Liver (tissue), 9 donors: Measurements from ENCODE around the gene ZIC1. TPM values are rescaled to one million over a fixed set of nuclear protein-coding genes. Genes with fewer than 3 reads are reported as not detected.

Experiments used
- DNase-seq: peaks from one replicate; pipeline ENCODE4 v3.0.0-alpha.2; 2017; ENCODE audit warnings: low spot score
- H3K27ac ChIP-seq, 2 donors: one replicate each; pipeline ENCODE4 v1.7.0; 2013; ENCODE audit warnings: inconsistent platforms in 2 of 2, low read length in 2 of 2, control low read depth in 1 of 2, low read depth in 1 of 2, mild to moderate bottlenecking in 1 of 2
- H3K27me3 ChIP-seq, 4 donors: one replicate each; pipeline versions ENCODE4 v1.6.1 to v1.7.0; 2013; ENCODE audit warnings: low read length in 3 of 4, inconsistent platforms in 1 of 4, mild to moderate bottlenecking in 1 of 4, moderate library complexity in 1 of 4; ENCODE audit not compliant: control insufficient read depth in 4 of 4, insufficient read depth in 4 of 4
- H3K36me3 ChIP-seq, 4 donors: one replicate each; pipeline versions ENCODE4 v1.6.1 to v1.7.0; 2013; ENCODE audit warnings: low read length in 3 of 4, mild to moderate bottlenecking in 3 of 4, low read depth in 1 of 4, moderate library complexity in 1 of 4; ENCODE audit not compliant: control insufficient read depth in 4 of 4, insufficient read depth in 3 of 4
- H3K4me1 ChIP-seq, 4 donors: one replicate each; pipeline versions ENCODE4 v1.6.1 to v1.7.0; 2013; ENCODE audit warnings: low read length in 3 of 4, mild to moderate bottlenecking in 3 of 4, moderate library complexity in 1 of 4; ENCODE audit not compliant: control insufficient read depth in 4 of 4, insufficient read depth in 4 of 4
- H3K4me3 ChIP-seq, 3 donors: one replicate each; pipeline versions ENCODE4 v1.6.1 to v1.7.0; 2013; ENCODE audit warnings: low read length in 3 of 3, control low read depth in 1 of 3, low read depth in 1 of 3, mild to moderate bottlenecking in 1 of 3
- H3K9ac ChIP-seq, 2 donors: one replicate each; pipeline ENCODE4 v1.7.0; 2013; ENCODE audit warnings: low read length in 2 of 2, mild to moderate bottlenecking in 2 of 2, moderate library complexity in 2 of 2, control low read depth in 1 of 2, low read depth in 1 of 2
- H3K9me3 ChIP-seq, 4 donors: one replicate each; pipeline versions ENCODE4 v1.6.1 to v1.7.0; 2013; ENCODE audit warnings: low read length in 3 of 4; ENCODE audit not compliant: control insufficient read depth in 4 of 4
- CTCF ChIP-seq: fragments of 150-350 bp; IDR thresholded peaks from 2 replicates; pipeline ENCODE4 v1.5.1; 2017; ENCODE audit warnings: improper control_type of control experiment, low read depth, low read length; ENCODE audit not compliant: missing input control
- EGR1 ChIP-seq, 2 donors: IDR thresholded peaks; 2 replicates each; pipeline ENCODE4 v1.6.1; 2016 to 2018; ENCODE audit warnings: antibody characterized with exemption in 2 of 2, low read depth in 2 of 2
- GABPA ChIP-seq, 2 donors: IDR thresholded peaks in 1 of 2; conservative IDR thresholded peaks in 1 of 2; 2 replicates each; pipeline ENCODE4 v1.6.1; 2016; ENCODE audit warnings: antibody characterized with exemption in 2 of 2, mild to moderate bottlenecking in 1 of 2, moderate library complexity in 1 of 2
- HNF4G ChIP-seq: IDR thresholded peaks from 2 replicates; pipeline ENCODE4 v1.6.1; 2016; ENCODE audit warnings: antibody characterized with exemption
- JUND ChIP-seq, 2 donors: IDR thresholded peaks; 2 replicates each; pipeline ENCODE4 v1.6.1; 2016; ENCODE audit warnings: antibody characterized with exemption in 2 of 2
- NR2F2 ChIP-seq: IDR thresholded peaks from 2 replicates; pipeline ENCODE4 v1.6.1; 2016; ENCODE audit warnings: antibody characterized with exemption
- REST ChIP-seq: IDR thresholded peaks from 2 replicates; pipeline ENCODE4 v1.6.1; 2016; ENCODE audit warnings: antibody characterized with exemption, mild to moderate bottlenecking
- RXRA ChIP-seq, 2 donors: IDR thresholded peaks; 2 replicates each; pipeline ENCODE4 v1.6.1; 2017 to 2018; ENCODE audit warnings: antibody characterized with exemption in 2 of 2, mild to moderate bottlenecking in 1 of 2
- SP1 ChIP-seq: IDR thresholded peaks from 2 replicates; pipeline ENCODE4 v1.6.1; 2018; ENCODE audit warnings: antibody characterized with exemption, mild to moderate bottlenecking
- YY1 ChIP-seq: IDR thresholded peaks from 2 replicates; pipeline ENCODE4 v1.6.1; 2016; ENCODE audit warnings: antibody characterized with exemption, mild to moderate bottlenecking
- ZBTB33 ChIP-seq: IDR thresholded peaks from 2 replicates; pipeline ENCODE4 v1.6.1; 2016; ENCODE audit warnings: antibody characterized with exemption
- WGBS: extraction: QIAGEN DNeasy Blood & Tissue Kit; methylation state at CpG from one replicate; pipeline ENCODE4 v1.1.7; 2013; 5-methylcytosine and 5-hydroxymethylcytosine counted together
- polyA plus RNA-seq, 2 donors: library from polyadenylated mRNA; stranded (reverse) in 1 of 2; unstranded in 1 of 2; fragments of 200-250 nt in 1 of 2; fragments of >200 nt in 1 of 2; fragmentation: Nextera tagmentation in 1 of 2; extraction: Ambion mirVana in 1 of 2; gene quantifications; one replicate each; pipeline versions ENCODE4 v1.2.1 to v1.2.3, GENCODE V29; 2013 to 2015
- total RNA-seq, 2 donors: library from RNA; depleted of rRNA; stranded (reverse); fragments of >200 nt; gene quantifications; one replicate each; pipeline ENCODE4 v1.2.3, GENCODE V29; 2014
- donor health status: healthy.
- donor health status: healthy.
- donor health status: healthy.
- donor health status: healthy.
- donor health status: healthy.

The ZIC1 gene
- total and polyA plus RNA-seq, 4 donors: 4.4 TPM; not detected in 3

- Histone ChIP-seq H3K4me1 (no peaks in the 10 kb centered on the region), H3K27me3 (peaks cover 15 to 50% (median 33%) of the 10 kb centered on the region in 4 donors), H3K9me3 (no peaks in the 10 kb centered on the region), H3K36me3 (no peaks in the 10 kb centered on the region), H3K27ac (no peak overlapping the region), H3K9ac (no peak overlapping the region), H3K4me3 (no peak overlapping the region)
- 8% methylated on average over 23 of the region's 23 CpGs for WGBS
- DNase-seq: no peak
- TF ChIP-seq JUND (IDR thresholded peaks at IDR 0.05) (no peak), CTCF (no peak), NR2F2 (no peak)
Observed at GRCh38 chr3:147385059-147386012, 23.8 kb upstream of the ZIC1 start.

- Histone ChIP-seq H3K9ac (no peak overlapping the region), H3K27ac (no peak overlapping the region), H3K9me3 (peaks cover 0 to 6% (median 0%) of the 10 kb centered on the region in 4 donors), H3K4me1 (peaks cover 4 to 15% (median 7%) of the 10 kb centered on the region in 4 donors), H3K27me3 (peaks cover 17 to 49% (median 29%) of the 10 kb centered on the region in 4 donors), H3K36me3 (no peaks in the 10 kb centered on the region), H3K4me3 (no peak overlapping the region)
- 6% methylated on average over 10 of the region's 10 CpGs for WGBS
- no peak for TF ChIP-seq SP1
- DNase-seq: no peak
Observed at GRCh38 chr3:147387291-147387884, 21.8 kb upstream of the ZIC1 start.

GRCh38 chr3:147387885-147388699 lies 21.1 kb upstream of the ZIC1 start:
- TF ChIP-seq CTCF (no peak), JUND (IDR thresholded peaks at IDR 0.05) (no peak), ZBTB33 (no peak), EGR1 (IDR thresholded peaks at IDR 0.05; ENCODE audit: low read depth in 2 of 2) (no peak), REST (no peak), YY1 (no peak), RXRA (IDR thresholded peaks at IDR 0.05) (no peak), GABPA (IDR thresholded peaks at IDR 0.05 in 1 of 2, conservative IDR thresholded peaks at IDR 0.05 in 1 of 2) (no peak), HNF4G (no peak)
- DNase-seq: no peak
- Histone ChIP-seq H3K9ac (no peak overlapping the region), H3K27me3 (peaks cover 16 to 49% (median 29%) of the 10 kb centered on the region in 4 donors), H3K4me1 (peaks cover 4 to 20% (median 10%) of the 10 kb centered on the region in 4 donors), H3K9me3 (peaks cover 0 to 6% (median 0%) of the 10 kb centered on the region in 4 donors), H3K4me3 (no peak overlapping the region), H3K27ac (no peak overlapping the region), H3K36me3 (no peaks in the 10 kb centered on the region)
- 5% methylated on average over 36 of the region's 36 CpGs for WGBS
